T-helper 2 cell (primary cell): ENCODE data around the gene SELENBP1.
A peak's percentile ranks its signal among the peaks of the same experiment; 100 is the strongest.
"Not testable (repeated sequence)": the region's sequence is repeated elsewhere in the genome, so short reads cannot be mapped to it uniquely, and the experiment has no call there.

Experiments used
- DNase-seq, 5 experiments: peaks; one replicate each; pipeline versions ENCODE4 v3.0.0 to v3.0.0-alpha.2; 2012 to 2022

Gene SELENBP1

GRCh38 chr1:151377150-151377884 lies 4.8 kb upstream of the SELENBP1 start:
- no peak for DNase-seq

GRCh38 chr1:151373196-151373595 lies 691 bp upstream of the SELENBP1 start:
- no peak for DNase-seq

- no peak for DNase-seq
These were observed 991 bp downstream of the SELENBP1 start for GRCh38 chr1:151371370-151372057.

GRCh38 chr1:151370211-151370911 lies 2.1 kb downstream of the SELENBP1 start:
- DNase-seq, result no peak

- no peak for DNase-seq
These were observed 2.9 kb downstream of the SELENBP1 start for GRCh38 chr1:151369621-151370048.

GRCh38 chr1:151369302-151369610 lies 3.2 kb downstream of the SELENBP1 start:
- no peak for DNase-seq

- no peak for DNase-seq
These were observed 3.9 kb downstream of the SELENBP1 start for GRCh38 chr1:151368393-151369301.

GRCh38 chr1:151367658-151368392 lies 4.7 kb downstream of the SELENBP1 start:
- no peak for DNase-seq

GRCh38 chr1:151364996-151365395 lies 7.5 kb downstream of the SELENBP1 start:
- DNase-seq, result no peak

- no peak for DNase-seq
These were observed 10.0 kb downstream of the SELENBP1 start for GRCh38 chr1:151362308-151363155.

- no peak for DNase-seq
These were observed 10.6 kb downstream of the SELENBP1 start for GRCh38 chr1:151361883-151362282.

GRCh38 chr1:151356696-151357095 lies 15.8 kb downstream of the SELENBP1 start:
- no peak for DNase-seq

GRCh38 chr1:151352021-151352718 lies 20.3 kb downstream of the SELENBP1 start:
- DNase-seq, result no peak

GRCh38 chr1:151350323-151350722 lies 22.2 kb downstream of the SELENBP1 start:
- not testable (repeated sequence) for DNase-seq

- DNase-seq, result no peak
These were observed 24.8 kb downstream of the SELENBP1 start for GRCh38 chr1:151347523-151348246.

GRCh38 chr1:151346769-151347522 lies 25.6 kb downstream of the SELENBP1 start, which contains the start of gene RFX5:
Gene RFX5, minus strand, starts transcription at chr1:151347252. Its CDS starts 932 bp downstream, at chr1:151346320.
- DNase-seq, result peak; percentile 79 to 99 (median 91)

- DNase-seq, result peak in 1 of 5 experiments; percentile 36
These were observed 26.3 kb downstream of the SELENBP1 start for GRCh38 chr1:151346082-151346768.

GRCh38 chr1:151344291-151344690 lies 28.2 kb downstream of the SELENBP1 start:
- DNase-seq, result no peak
